Measurements from ENCODE around the gene TBC1D28.
"Not testable (repeated sequence)": the region's sequence is repeated elsewhere in the genome, so short reads cannot be mapped to it uniquely, and the experiment has no call there.

- TF ChIP-seq POLR2A (IDR thresholded peaks at IDR 0.05; ENCODE audit: low read depth); CTCF (IDR thresholded peaks at IDR 0.05); POLR2AphosphoS5 (IDR thresholded peaks at IDR 0.05); EP300 (IDR thresholded peaks at IDR 0.05): not testable (repeated sequence)
These were observed 1.1 kb downstream of the TBC1D28 start for GRCh38 chr17:18643124-18643523.

Data from esophagus muscularis mucosa (tissue), 4 donors.